Activated naive CD4-positive, alpha-beta T cell treated with anti-CD3 and anti-CD28 coated beads, Interleukin-2, amount 50 U/mL, for 72 hours (primary cell): ENCODE data around the gene REXO1. TPM values are rescaled to one million over a fixed set of nuclear protein-coding genes. Genes with fewer than 3 reads are reported as not detected.

ENCODE experiments used
- ATAC-seq, 2 donors: fragments of 150-1000 bp; cut with Tn5 transposase; 2 replicates each; pipeline ENCODE4 v1.10.0; 2021; ENCODE audit warnings: mild to moderate bottlenecking in 2 of 2, moderate library complexity in 2 of 2
- DNase-seq, 2 donors: peaks; one replicate each; pipeline ENCODE4 v3.0.0; 2021 to 2022; ENCODE audit warnings: low spot score in 2 of 2
- H3K27ac Mint-ChIP-seq, 2 donors: one replicate each; pipeline ENCODE4 v1.8.0; 2022; ENCODE audit warnings: mild to moderate bottlenecking in 2 of 2, mixed read lengths in 2 of 2
- H3K36me3 Mint-ChIP-seq, 2 donors: one replicate each; pipeline ENCODE4 v1.8.0; 2022; ENCODE audit warnings: mixed read lengths in 2 of 2
- H3K9me3 Mint-ChIP-seq, 2 donors: one replicate each; pipeline ENCODE4 v1.8.0; 2022; ENCODE audit warnings: mixed read lengths in 2 of 2
- total RNA-seq, 2 donors: library from RNA; stranded (reverse); gene quantifications; one replicate each; pipeline ENCODE4 v1.2.3, GENCODE V29; 2022

REXO1 gene
- total RNA-seq, 2 donors from 2014 or later: 35.5 to 44.5 TPM

- Mint-ChIP-seq H3K9me3 (no peaks in the 10 kb centered on the region), H3K36me3 (peaks cover 0 to 4% of the 10 kb centered on the region in 2 donors), H3K27ac (no peak overlapping the region)
- ATAC-seq (no peak), DNase-seq (no peak)
Measured at GRCh38 chr19:1830568-1830967, 17.7 kb downstream of the REXO1 start.

- Mint-ChIP-seq H3K27ac (no peak overlapping the region), H3K36me3 (peaks cover 0 to 4% of the 10 kb centered on the region in 2 donors), H3K9me3 (no peaks in the 10 kb centered on the region)
- DNase-seq (no peak), ATAC-seq (no peak)
Measured at GRCh38 chr19:1829958-1830357, 18.3 kb downstream of the REXO1 start.

DNA sequence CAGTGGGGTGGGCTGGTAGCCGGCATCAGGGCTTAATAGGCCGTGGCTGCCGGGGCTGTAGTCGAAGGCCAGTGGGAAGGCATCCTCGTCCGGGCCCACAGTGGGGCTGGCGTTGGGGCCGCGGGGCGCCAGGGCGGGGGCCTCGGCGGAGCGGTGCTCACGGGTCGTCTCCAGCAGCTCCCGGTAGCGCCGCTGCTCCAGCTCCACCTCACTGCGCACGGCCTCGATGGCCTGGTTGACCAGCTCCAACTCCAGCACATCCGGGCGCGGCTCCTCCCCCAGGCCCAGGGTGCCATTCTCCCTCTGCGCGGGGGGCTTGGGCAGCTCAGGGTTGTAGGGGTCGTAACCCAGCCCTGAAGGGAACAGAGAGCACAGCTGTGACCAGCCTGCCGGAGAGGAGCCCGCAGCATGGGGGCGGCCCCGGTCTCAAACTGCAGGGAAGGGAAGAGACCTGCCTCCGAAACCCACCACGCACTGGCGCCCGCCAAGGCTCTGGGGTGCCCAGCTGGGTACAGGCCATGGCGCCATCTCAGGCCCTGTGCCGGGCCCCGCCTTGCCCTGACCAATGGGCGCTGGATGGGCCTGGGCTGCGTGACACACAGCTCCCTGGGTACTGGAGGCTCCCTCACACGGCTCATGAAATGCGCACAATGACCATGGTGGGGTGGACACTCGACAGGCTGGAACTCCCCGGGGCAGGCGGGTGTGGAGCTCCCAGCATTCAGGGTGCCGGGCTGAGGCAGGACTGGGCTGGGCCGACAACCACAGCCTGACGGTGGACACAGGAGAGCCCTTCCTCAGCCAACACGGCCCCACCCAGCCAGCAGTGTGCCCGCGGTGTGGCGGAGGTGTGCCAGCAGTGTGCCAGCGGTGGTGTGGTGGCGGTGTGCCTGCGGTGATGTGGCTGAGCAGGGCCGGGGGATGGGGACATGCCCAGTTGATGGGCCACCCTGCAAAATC lies 19.7 kb downstream of the REXO1 start:
- DNase-seq (no peak), ATAC-seq (no peak)
- H3K27ac Mint-ChIP-seq: no peak overlapping the region
- H3K36me3 Mint-ChIP-seq: peaks cover 0 to 4% of the 10 kb centered on the region in 2 donors
- no peaks in the 10 kb centered on the region for H3K9me3 Mint-ChIP-seq

DNA sequence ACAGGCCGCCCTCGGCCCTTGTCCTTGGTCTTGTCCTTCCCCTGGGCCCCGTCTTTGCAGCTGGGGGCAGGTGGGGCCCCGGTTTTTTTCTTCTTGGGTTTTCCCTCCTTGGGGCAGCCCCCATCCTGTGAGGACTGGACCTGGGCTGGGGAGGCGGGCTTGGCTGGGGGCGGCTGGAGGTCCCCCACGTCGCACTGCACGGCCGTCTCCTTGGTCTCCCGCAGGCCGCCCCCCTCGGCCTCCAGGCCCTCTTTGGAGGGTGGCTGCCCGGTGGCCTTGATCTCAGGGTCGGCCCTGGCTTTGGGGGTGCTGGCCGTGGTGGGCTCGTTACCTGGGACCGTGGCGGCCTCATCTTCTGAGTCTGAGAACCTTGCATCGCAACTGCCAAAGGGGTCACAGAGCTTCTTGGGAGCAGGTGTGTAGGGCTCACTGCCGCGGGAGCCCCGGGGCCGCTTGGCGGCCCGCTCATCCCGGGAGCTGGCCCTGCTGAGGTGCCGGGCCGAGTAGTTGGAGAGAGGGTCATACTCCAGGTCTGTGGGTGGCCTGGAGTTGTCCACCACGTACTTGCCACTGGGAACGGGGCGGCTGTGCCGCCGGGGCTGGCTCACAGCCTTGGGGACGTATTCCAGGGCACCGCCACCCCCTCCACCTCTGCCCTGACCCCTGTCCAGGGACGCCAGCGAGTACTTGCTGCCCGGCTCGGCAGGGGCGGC lies 20.6 kb downstream of the REXO1 start:
- no peak for ATAC-seq
- H3K9me3 Mint-ChIP-seq: no peaks in the 10 kb centered on the region
- H3K36me3 Mint-ChIP-seq: peaks cover 0 to 4% of the 10 kb centered on the region in 2 donors
- no peak for DNase-seq
- H3K27ac Mint-ChIP-seq: no peak overlapping the region

- DNase-seq: no peak
- Mint-ChIP-seq H3K27ac (no peak overlapping the region), H3K36me3 (peaks cover 0 to 4% of the 10 kb centered on the region in 2 donors), H3K9me3 (no peaks in the 10 kb centered on the region)
- ATAC-seq: no peak
Measured at GRCh38 chr19:1826557-1827521, 21.4 kb downstream of the REXO1 start.

DNA sequence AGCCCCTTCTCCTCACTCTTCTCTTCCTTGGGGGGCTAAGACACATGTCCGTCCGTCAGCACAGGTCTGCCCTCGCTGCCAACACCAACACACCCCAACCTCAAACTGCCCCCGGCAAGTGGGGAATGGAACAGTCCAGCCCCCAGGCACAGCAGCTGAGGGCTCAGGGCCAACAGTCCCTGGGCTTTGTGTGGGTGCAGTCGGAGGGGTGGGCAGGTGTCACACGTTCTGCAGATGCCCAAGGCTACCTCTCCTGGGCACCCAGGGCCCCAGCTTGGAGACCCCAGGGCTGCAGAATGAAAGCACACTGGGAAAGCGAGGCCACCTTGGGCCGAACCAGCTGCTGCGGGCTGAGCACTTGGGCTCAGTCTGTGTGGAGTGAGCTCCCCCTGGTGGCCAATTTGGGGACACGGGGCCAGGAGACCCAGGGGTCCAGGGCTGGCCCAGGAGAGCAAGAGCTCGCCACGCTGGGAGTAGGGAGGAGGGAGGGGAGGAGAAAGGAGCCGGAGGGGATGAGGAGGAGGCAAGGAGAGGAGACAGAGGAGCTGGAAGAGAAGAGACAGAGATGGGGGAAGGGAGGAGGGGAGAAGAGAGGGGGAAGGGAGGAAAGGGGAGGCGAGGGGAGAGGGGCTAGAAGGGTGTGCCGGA lies 22.2 kb downstream of the REXO1 start:
- peak overlapping the region in 1 of 2 donors; percentile 65 for H3K27ac Mint-ChIP-seq
- ATAC-seq (peak; percentile 73 to 84), DNase-seq (peak in 1 of 2 donors; percentile 87)
- no peaks in the 10 kb centered on the region for H3K9me3 Mint-ChIP-seq
- H3K36me3 Mint-ChIP-seq: peaks cover 0 to 4% of the 10 kb centered on the region in 2 donors

DNA sequence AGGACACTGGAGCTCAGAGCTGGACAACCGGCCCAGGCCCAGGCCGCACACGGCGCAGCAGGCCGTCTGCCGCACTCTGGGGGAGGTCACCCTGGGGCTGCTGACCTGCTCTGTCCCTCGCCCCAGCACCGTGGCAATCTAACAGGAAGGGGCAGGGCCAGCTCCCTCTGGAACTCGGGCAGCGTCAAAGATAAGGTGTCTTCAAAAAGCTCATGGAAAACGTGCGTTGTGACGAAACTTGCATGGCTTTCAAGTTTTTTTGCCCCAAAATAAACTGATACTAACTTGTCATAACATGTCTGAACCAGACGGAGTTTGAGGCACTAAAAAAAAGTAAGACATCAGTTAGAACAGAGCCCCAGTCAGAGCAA lies 24.0 kb downstream of the REXO1 start:
- ATAC-seq: no peak
- no peak for DNase-seq
- no peaks in the 10 kb centered on the region for H3K9me3 Mint-ChIP-seq
- H3K27ac Mint-ChIP-seq: no peak overlapping the region
- peaks cover 4 to 5% of the 10 kb centered on the region in 2 donors for H3K36me3 Mint-ChIP-seq

GRCh38 chr19:1823539-1824251 lies 24.6 kb downstream of the REXO1 start:
- peaks cover 4 to 5% of the 10 kb centered on the region in 2 donors for H3K36me3 Mint-ChIP-seq
- DNase-seq: no peak

GRCh38 chr19:1823020-1823419 lies 25.3 kb downstream of the REXO1 start:
- DNase-seq: no peak
- Mint-ChIP-seq H3K36me3 (peaks cover 4 to 5% of the 10 kb centered on the region in 2 donors), H3K9me3 (no peaks in the 10 kb centered on the region), H3K27ac (no peak overlapping the region)
- ATAC-seq: no peak

More at GRCh38 chr19:1823539-1824251, 24.6 kb downstream of the REXO1 start:
- Mint-ChIP-seq H3K27ac (no peak overlapping the region), H3K9me3 (no peaks in the 10 kb centered on the region)
- ATAC-seq: no peak

GRCh38 chr19:1822210-1822609 lies 26.1 kb downstream of the REXO1 start:
- H3K9me3 Mint-ChIP-seq: no peaks in the 10 kb centered on the region
- H3K36me3 Mint-ChIP-seq: peaks cover 4 to 5% of the 10 kb centered on the region in 2 donors
- DNase-seq: no peak

GRCh38 chr19:1819341-1820255 lies 28.7 kb downstream of the REXO1 start:
- H3K27ac Mint-ChIP-seq: peak overlapping the region in 1 of 2 donors; percentile 3
- DNase-seq (no peak), ATAC-seq (no peak)
- peaks cover 0 to 5% of the 10 kb centered on the region in 2 donors for H3K36me3 Mint-ChIP-seq
- H3K9me3 Mint-ChIP-seq: no peaks in the 10 kb centered on the region

More at GRCh38 chr19:1822210-1822609, 26.1 kb downstream of the REXO1 start:
- ATAC-seq: no peak
- no peak overlapping the region for H3K27ac Mint-ChIP-seq

DNA sequence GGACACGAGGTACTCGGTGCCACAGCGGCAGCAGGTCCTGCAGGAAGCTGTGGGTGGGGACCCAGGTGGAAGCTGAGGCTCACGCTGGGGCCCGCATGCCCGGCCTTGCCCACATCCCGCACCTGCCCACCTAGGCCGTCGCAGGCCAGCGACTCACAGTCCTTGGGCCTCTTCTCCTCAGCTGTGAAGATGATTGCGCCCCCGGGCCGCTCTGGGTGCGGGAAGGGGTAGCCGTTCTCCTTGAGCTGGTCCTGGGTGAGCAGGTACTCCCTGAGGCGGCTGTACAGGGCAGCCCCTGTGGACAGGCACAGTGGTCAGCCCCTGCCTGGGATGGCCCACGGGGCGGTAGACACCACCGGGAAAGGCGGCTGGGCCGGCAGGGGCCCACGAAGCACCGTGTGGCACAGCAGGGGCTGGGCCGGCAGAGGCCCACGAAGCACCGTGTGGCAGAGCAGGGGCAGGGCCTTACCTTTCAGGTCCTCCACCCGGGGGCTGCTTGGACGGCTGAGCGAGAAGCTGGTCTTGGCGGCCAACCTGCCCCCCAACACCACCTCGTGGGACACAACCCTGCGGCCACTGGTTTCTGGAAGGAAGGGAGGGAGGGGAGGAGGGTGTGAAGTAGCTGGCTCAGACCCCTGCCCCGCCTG lies 29.6 kb downstream of the REXO1 start:
- DNase-seq (no peak), ATAC-seq (no peak)
- H3K36me3 Mint-ChIP-seq: peaks cover 0 to 5% of the 10 kb centered on the region in 2 donors
- H3K9me3 Mint-ChIP-seq: no peaks in the 10 kb centered on the region
- no peak overlapping the region for H3K27ac Mint-ChIP-seq

GRCh38 chr19:1817553-1818179 lies 30.6 kb downstream of the REXO1 start:
- Mint-ChIP-seq H3K36me3 (peaks cover 0 to 5% of the 10 kb centered on the region in 2 donors), H3K9me3 (no peaks in the 10 kb centered on the region), H3K27ac (peak overlapping the region in 1 of 2 donors; percentile 79)
- ATAC-seq (no peak), DNase-seq (no peak)
